HepG2 (cell line): ENCODE results near the gene CCDC154. TPM values are rescaled to one million over a fixed set of nuclear protein-coding genes. Genes with fewer than 3 reads are reported as not detected.

Experiments used
- BRD4 ChIP-seq: sonication (generic); formaldehyde crosslinking; IDR thresholded peaks from 2 replicates; pipeline ENCODE4 v1.4.0; 2020; ENCODE audit warnings: missing genetic modification reagents
- CBFB ChIP-seq: sonication (generic); formaldehyde crosslinking; IDR thresholded peaks from 2 replicates; pipeline ENCODE4 v1.4.0; 2020; ENCODE audit warnings: missing genetic modification reagents
- CHD4 ChIP-seq: fragments of 200-600 bp; sonication (generic); IDR thresholded peaks from 2 replicates; pipeline ENCODE4 v1.7.0; 2017; ENCODE audit warnings: mild to moderate bottlenecking, low read length, borderline replicate concordance
- FIP1L1 ChIP-seq: fragments of 200-400 bp; formaldehyde crosslinking; IDR thresholded peaks from 2 replicates; pipeline ENCODE4 v1.6.1; 2018; ENCODE audit warnings: low read depth, mild to moderate bottlenecking, low read length, moderate library complexity, borderline replicate concordance; ENCODE audit not compliant: insufficient read depth
- HMG20A ChIP-seq: IDR thresholded peaks from 2 replicates; pipeline ENCODE4 v1.6.1; 2016; ENCODE audit warnings: borderline replicate concordance
- HNRNPH1 ChIP-seq: fragments of 200-400 bp; formaldehyde crosslinking; optimal IDR thresholded peaks from 2 replicates; pipeline ENCODE3; 2017; ENCODE audit warnings: mild to moderate bottlenecking, low read depth, low read length
- HNRNPK ChIP-seq: fragments of 200-400 bp; formaldehyde crosslinking; IDR thresholded peaks from 2 replicates; pipeline ENCODE4 v1.6.1; 2018; ENCODE audit warnings: low read length, low read depth, moderate library complexity, mild to moderate bottlenecking; ENCODE audit not compliant: poor library complexity, severe bottlenecking
- KMT2A ChIP-seq: sonication (generic); formaldehyde crosslinking; IDR thresholded peaks from 2 replicates; pipeline ENCODE4 v1.4.0; 2020; ENCODE audit warnings: missing genetic modification reagents
- NPAS2 ChIP-seq: sonication (generic); formaldehyde crosslinking; IDR thresholded peaks from 2 replicates; pipeline ENCODE4 v1.8.0; 2022; ENCODE audit warnings: mild to moderate bottlenecking, missing genetic modification reagents, borderline replicate concordance
- POLR2G ChIP-seq: fragments of 200-400 bp; formaldehyde crosslinking; IDR thresholded peaks from 2 replicates; pipeline ENCODE4 v1.6.1; 2018; ENCODE audit warnings: mild to moderate bottlenecking, low read depth, low read length, moderate library complexity
- PTBP1 ChIP-seq: fragments of 200-400 bp; formaldehyde crosslinking; IDR thresholded peaks from 2 replicates; pipeline ENCODE4 v1.6.1; 2018; ENCODE audit warnings: low read length, low read depth; ENCODE audit not compliant: poor library complexity, severe bottlenecking
- RNF2 ChIP-seq: fragments of 450-650 bp; conservative IDR thresholded peaks from 2 replicates; pipeline ENCODE4 v1.6.1; 2016; ENCODE audit warnings: low read depth
- SALL1 ChIP-seq: sonication (generic); formaldehyde crosslinking; IDR thresholded peaks from 2 replicates; pipeline ENCODE4 v1.8.0; 2022; ENCODE audit warnings: mild to moderate bottlenecking, missing genetic modification reagents
- STAG1 ChIP-seq: sonication (generic); formaldehyde crosslinking; IDR thresholded peaks from 2 replicates; pipeline ENCODE4 v1.4.0; 2020; ENCODE audit warnings: missing genetic modification reagents
- ZFAT ChIP-seq: sonication (generic); formaldehyde crosslinking; conservative IDR thresholded peaks from 2 replicates; pipeline ENCODE4 v1.8.1; 2023; ENCODE audit warnings: missing genetic modification reagents, inconsistent platforms
- ZMYM4 ChIP-seq: sonication (generic); formaldehyde crosslinking; IDR thresholded peaks from 2 replicates; pipeline ENCODE4 v1.8.1; 2023; ENCODE audit warnings: mild to moderate bottlenecking, missing genetic modification reagents
- ZNF335 ChIP-seq: sonication (generic); formaldehyde crosslinking; IDR thresholded peaks from 2 replicates; pipeline ENCODE4 v1.4.0; 2020; ENCODE audit warnings: missing genetic modification reagents
- ZNF354B ChIP-seq: sonication (generic); formaldehyde crosslinking; IDR thresholded peaks from 2 replicates; pipeline ENCODE4 v1.8.0; 2022; ENCODE audit warnings: mild to moderate bottlenecking, missing genetic modification reagents
- ZNF382 ChIP-seq: sonication (generic); formaldehyde crosslinking; IDR thresholded peaks from 2 replicates; pipeline ENCODE4 v1.5.0; 2020; ENCODE audit warnings: missing genetic modification reagents, mild to moderate bottlenecking, borderline replicate concordance
- ZNF652 ChIP-seq: IDR thresholded peaks from 2 replicates; pipeline ENCODE4 v1.6.1; 2016; ENCODE audit warnings: low read depth, borderline replicate concordance
- ZNF781 ChIP-seq: sonication (generic); formaldehyde crosslinking; IDR thresholded peaks from 2 replicates; pipeline ENCODE4 v1.5.1; 2020; ENCODE audit warnings: borderline replicate concordance, mild to moderate bottlenecking, missing genetic modification reagents; ENCODE audit errors: not compliant biosample characterization
- polyA plus RNA-seq, 8 experiments: library from polyadenylated mRNA; depleted of rRNA in 3 of 8; stranded (reverse) in 7 of 8; unstranded in 1 of 8; fragments of >200 nt; fragmentation: Illumina TruSeq in 4 of 8; extraction: Trizol in 4 of 8; gene quantifications; 2 replicates each; pipeline versions ENCODE4 v1.2.1 to v1.2.3, GENCODE V29; 2011 to 2016; ENCODE audit warnings: low read depth in 4 of 8, missing spikeins in 1 of 8, mixed read lengths in 1 of 8; ENCODE audit not compliant: insufficient read depth in 1 of 8
- total RNA-seq, 5 experiments: library from RNA; depleted of rRNA; stranded (reverse); fragments of >200 nt; fragmentation: Illumina TruSeq; extraction: Trizol; gene quantifications; 2 replicates each; pipeline ENCODE4 v1.2.3, GENCODE V29; 2016; ENCODE audit warnings: low read depth in 1 of 5
- TF ChIP-seq, protein P1 (sequence below): sonication (generic); formaldehyde crosslinking; IDR thresholded peaks from 2 replicates; pipeline ENCODE4; 2020; ENCODE audit warnings: missing genetic modification reagents, mild to moderate bottlenecking, borderline replicate concordance
- TF ChIP-seq, protein P2 (sequence below): sonication (generic); formaldehyde crosslinking; IDR thresholded peaks from 2 replicates; pipeline ENCODE4 v1.4.0; 2020; ENCODE audit warnings: missing genetic modification reagents, borderline replicate concordance

CCDC154 gene
- total and polyA plus RNA-seq, 2 of the 13 experiments (the other 11 are each of a cell fraction or from before 2014, with no cell fraction given): 0.92 to 1.5 TPM

DNA sequence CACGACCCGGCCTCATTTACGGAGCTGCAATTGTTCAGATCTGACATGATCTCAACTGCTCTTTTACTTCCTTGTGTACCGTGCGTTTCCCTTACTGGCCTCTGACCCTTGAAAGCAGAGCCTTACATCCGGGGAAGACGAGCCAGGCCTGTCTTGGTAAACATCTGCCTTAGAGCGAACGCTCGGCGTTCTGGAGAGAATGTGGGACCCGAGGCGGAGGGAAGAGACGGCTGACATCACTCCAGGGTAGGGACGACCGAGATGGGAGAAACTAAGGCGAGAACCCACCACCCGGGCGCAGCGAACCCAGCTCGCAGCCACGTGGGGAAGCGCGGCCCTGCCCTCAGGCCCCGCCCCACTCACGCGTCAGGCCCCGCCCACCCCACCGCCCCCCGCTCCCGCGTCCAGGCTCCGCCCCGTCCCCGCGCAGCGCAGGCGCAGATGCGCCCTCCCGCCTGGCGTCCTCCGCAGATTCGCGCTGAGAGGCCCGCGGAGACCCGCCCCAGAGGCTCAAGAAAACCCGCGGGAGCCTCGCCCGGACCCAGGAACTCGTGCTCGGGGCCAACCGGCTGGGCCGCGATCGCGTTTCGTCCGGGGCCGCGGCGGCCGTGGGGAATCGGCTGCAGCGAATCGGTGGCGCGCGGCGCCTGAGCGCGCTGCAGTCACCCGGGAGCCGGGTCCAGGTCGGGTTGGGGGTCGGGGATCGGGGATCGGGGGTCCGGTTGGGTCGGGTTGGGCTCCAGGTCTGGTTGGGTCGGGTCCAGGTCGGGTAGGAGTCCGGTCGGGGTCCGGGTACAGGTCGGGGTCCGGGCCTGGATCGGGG is 48.8 kb upstream of the CCDC154 start, which contains the start of gene TELO2 (continued):
- TF ChIP-seq ZNF354B (CRISPR knock-in tag) (no peak), FIP1L1 (no peak), PTBP1 (no peak), ZNF382 (CRISPR knock-in tag) (no peak), ZFAT (CRISPR knock-in tag) (peak; percentile 99), STAG1 (no peak), CHD4 (no peak), BRD4 (peak; percentile 46; the same call in 1 of the 2 replicates), HMG20A (CRISPR knock-in tag) (no peak), ZNF335 (CRISPR knock-in tag) (0 out of 2 replicates have a peak, but pooled peaks have one; percentile 20), KMT2A (CRISPR knock-in tag) (peak; percentile 72), ZNF781 (peak; percentile 58), HNRNPH1 (no peak), POLR2G (peak; percentile 71), HNRNPK (peak; percentile 84), RNF2 (peak; percentile 81), SALL1 (CRISPR knock-in tag) (peak; percentile 69), ZMYM4 (CRISPR knock-in tag) (no peak), ZNF652 (CRISPR knock-in tag) (no peak), NPAS2 (CRISPR knock-in tag) (no peak), CBFB (CRISPR knock-in tag) (no peak; the same call in 1 of the 2 replicates)
- TF ChIP-seq, protein P1, sequence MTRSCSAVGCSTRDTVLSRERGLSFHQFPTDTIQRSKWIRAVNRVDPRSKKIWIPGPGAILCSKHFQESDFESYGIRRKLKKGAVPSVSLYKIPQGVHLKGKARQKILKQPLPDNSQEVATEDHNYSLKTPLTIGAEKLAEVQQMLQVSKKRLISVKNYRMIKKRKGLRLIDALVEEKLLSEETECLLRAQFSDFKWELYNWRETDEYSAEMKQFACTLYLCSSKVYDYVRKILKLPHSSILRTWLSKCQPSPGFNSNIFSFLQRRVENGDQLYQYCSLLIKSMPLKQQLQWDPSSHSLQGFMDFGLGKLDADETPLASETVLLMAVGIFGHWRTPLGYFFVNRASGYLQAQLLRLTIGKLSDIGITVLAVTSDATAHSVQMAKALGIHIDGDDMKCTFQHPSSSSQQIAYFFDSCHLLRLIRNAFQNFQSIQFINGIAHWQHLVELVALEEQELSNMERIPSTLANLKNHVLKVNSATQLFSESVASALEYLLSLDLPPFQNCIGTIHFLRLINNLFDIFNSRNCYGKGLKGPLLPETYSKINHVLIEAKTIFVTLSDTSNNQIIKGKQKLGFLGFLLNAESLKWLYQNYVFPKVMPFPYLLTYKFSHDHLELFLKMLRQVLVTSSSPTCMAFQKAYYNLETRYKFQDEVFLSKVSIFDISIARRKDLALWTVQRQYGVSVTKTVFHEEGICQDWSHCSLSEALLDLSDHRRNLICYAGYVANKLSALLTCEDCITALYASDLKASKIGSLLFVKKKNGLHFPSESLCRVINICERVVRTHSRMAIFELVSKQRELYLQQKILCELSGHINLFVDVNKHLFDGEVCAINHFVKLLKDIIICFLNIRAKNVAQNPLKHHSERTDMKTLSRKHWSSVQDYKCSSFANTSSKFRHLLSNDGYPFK (CRISPR knock-in tag): no peak
- TF ChIP-seq, protein P2, sequence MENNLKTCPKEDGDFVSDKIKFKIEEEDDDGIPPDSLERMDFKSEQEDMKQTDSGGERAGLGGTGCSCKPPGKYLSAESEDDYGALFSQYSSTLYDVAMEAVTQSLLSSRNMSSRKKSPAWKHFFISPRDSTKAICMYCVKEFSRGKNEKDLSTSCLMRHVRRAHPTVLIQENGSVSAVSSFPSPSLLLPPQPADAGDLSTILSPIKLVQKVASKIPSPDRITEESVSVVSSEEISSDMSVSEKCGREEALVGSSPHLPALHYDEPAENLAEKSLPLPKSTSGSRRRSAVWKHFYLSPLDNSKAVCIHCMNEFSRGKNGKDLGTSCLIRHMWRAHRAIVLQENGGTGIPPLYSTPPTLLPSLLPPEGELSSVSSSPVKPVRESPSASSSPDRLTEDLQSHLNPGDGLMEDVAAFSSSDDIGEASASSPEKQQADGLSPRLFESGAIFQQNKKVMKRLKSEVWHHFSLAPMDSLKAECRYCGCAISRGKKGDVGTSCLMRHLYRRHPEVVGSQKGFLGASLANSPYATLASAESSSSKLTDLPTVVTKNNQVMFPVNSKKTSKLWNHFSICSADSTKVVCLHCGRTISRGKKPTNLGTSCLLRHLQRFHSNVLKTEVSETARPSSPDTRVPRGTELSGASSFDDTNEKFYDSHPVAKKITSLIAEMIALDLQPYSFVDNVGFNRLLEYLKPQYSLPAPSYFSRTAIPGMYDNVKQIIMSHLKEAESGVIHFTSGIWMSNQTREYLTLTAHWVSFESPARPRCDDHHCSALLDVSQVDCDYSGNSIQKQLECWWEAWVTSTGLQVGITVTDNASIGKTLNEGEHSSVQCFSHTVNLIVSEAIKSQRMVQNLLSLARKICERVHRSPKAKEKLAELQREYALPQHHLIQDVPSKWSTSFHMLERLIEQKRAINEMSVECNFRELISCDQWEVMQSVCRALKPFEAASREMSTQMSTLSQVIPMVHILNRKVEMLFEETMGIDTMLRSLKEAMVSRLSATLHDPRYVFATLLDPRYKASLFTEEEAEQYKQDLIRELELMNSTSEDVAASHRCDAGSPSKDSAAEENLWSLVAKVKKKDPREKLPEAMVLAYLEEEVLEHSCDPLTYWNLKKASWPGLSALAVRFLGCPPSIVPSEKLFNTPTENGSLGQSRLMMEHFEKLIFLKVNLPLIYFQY (CRISPR knock-in tag): no peak; the same call in 1 of the 2 replicates
